ENCODE data around the gene ZCCHC14.
"Not testable (repeated sequence)": the region's sequence is repeated elsewhere in the genome, so short reads cannot be mapped to it uniquely, and the experiment has no call there.

ZCCHC14 gene

DNA sequence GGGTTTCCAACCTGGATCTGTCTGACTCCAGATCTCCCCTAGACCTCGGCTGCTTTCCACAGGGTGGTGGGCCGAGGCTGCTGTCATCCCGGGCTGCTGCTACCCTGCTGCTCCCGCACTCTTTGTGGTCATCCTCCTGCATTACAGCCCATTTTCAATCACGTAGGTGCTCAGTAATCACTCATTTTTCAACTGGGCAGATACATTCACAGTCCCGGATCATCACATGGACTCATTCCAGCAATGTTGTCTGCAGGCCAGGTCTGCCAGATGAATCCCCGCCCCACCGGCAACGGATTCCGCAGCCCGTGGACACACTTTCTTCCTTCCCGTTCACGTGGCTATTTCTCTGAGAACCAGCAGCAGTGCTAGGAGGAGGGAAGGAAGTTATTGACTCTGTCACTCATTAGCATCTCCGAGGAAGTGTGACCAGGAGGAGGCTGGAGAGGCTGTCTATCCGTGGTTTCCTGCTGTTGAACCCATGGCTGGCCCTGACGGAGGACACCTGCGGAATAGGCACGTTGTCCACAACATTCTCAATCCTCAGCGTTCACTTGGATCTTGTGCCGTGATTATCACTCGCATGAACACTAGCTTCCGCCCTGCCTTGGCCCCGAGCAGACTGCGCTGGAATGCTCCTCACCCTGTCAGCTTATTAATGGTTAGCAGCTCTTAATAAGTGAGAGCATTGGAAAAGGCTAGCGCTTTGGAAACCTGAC, 14.7 kb upstream of the ZCCHC14 start:
- TF ChIP-seq CTCF (IDR thresholded peaks at IDR 0.05; ENCODE audit: borderline replicate concordance, control extremely low read depth, extremely low read depth, insufficient read depth, missing control alignments) = no peak
- in situ Hi-C loops (cut with MboI; ENCODE audit: low sequenced_read_pairs, unreplicated experiment) = no loop called here
- no peak for DNase-seq (ENCODE audit: low spot score)

GRCh38 chr16:87506423-87507350, 13.9 kb upstream of the ZCCHC14 start:
- in situ Hi-C loops (cut with MboI; ENCODE audit: low sequenced_read_pairs, unreplicated experiment) = no loop called here
- no peak for DNase-seq (ENCODE audit: low spot score)
- TF ChIP-seq CTCF (IDR thresholded peaks at IDR 0.05; ENCODE audit: borderline replicate concordance, control extremely low read depth, extremely low read depth, insufficient read depth, missing control alignments) = no peak

DNA sequence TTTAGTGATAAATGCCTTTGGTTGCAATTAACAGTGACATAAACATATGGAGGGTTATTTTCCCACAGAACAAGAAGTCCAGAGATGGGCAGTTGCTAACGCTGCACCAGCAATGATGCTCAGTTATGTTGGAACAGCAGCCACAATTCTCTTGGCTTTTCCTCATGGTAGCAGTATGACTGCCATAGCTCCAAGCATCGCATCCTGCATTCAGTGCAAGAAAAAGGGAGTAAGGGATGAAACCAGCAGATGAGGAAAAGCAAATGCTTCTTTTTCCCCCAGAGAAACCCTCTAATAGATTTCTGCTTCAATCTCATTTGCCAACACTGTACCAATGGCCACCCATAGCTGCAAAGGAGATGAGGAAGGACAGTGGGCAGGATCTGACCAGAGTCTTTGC, 13.0 kb upstream of the ZCCHC14 start:
- in situ Hi-C loops (cut with MboI; ENCODE audit: low sequenced_read_pairs, unreplicated experiment) = no loop called here
- DNase-seq (ENCODE audit: low spot score) = no peak
- TF ChIP-seq CTCF (IDR thresholded peaks at IDR 0.05; ENCODE audit: borderline replicate concordance, control extremely low read depth, extremely low read depth, insufficient read depth, missing control alignments) = no peak

- in situ Hi-C loops (cut with MboI; ENCODE audit: low sequenced_read_pairs, unreplicated experiment); DNase-seq (ENCODE audit: low spot score): not testable (repeated sequence)
Observed at GRCh38 chr16:87503232-87503937, 10.6 kb upstream of the ZCCHC14 start.

- in situ Hi-C loops (cut with MboI; ENCODE audit: low sequenced_read_pairs, unreplicated experiment) = no loop called here
- TF ChIP-seq CTCF (IDR thresholded peaks at IDR 0.05; ENCODE audit: borderline replicate concordance, control extremely low read depth, extremely low read depth, insufficient read depth, missing control alignments) = no peak
- DNase-seq (ENCODE audit: low spot score) = no peak
Observed at GRCh38 chr16:87502308-87502969, 9.6 kb upstream of the ZCCHC14 start.

DNA sequence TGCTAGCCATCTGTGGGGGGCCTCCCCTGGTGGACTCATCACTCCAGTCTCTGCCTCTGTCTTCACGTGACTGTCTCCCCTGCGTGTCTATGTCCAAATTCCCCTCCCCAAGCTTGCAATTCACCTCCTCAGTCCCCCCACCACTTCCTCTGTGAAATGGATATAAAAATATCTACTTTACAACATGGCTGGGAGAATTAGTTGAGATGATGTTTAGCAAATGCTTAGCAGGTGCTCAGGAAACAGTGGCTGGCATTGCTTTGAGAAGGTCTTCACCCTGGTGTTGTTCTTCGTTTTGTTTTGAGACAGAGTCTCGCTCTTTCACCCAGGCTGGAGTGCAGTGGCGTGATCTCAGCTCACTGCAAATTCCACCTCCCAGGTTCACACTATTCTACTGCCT, 8.3 kb upstream of the ZCCHC14 start:
- in situ Hi-C loops (cut with MboI; ENCODE audit: low sequenced_read_pairs, unreplicated experiment) = no loop called here
- TF ChIP-seq CTCF (IDR thresholded peaks at IDR 0.05; ENCODE audit: borderline replicate concordance, control extremely low read depth, extremely low read depth, insufficient read depth, missing control alignments) = no peak
- DNase-seq (ENCODE audit: low spot score) = no peak

Measured in GM13976 (cell line).